ENCODE data around the gene CCDC69. TPM values are rescaled to one million over a fixed set of nuclear protein-coding genes. Genes with fewer than 3 reads are reported as not detected.

CCDC69 gene
- total RNA-seq, 4 donors from 2014 or later: 204 to 317 (median 256) TPM

DNA sequence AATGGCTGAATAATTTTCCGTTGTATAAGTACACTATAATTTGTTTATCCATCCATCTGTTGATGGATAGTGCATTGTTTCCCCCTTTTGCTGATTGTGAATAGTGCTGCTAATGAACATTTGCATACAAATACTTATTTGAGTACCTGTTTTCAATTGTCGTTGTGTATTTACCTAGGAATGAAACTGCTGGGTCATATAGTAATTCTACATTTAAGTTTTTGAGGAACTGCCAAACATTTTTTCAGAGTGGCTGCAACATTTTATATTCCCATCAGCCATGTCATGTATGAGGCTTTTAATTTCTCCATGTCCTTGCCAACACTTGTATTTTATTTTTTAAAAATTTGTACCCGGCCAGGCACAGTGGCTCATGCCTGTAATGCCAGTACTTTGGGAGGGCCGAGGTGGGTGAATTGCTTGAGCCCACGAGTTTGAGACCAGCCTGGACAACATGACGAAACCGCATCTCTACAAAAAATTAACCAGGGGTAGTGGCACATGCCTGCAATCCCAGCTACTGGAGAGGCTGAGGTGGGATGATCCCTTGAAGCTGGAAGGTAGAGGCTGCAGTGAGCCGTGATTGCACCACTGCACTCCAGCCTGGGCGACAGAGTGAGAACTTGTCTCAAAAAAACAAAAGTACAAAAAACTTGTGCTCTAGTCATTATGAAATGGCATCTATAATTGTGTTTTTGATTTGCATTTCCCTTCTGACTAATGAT lies 64.1 kb downstream of the CCDC69 start:
- Histone ChIP-seq H3K4me3 (no peak overlapping the region), H3K4me1 (peaks cover 9 to 64% (median 18%) of the 10 kb centered on the region in 3 donors), H3K27ac (no peak overlapping the region), H3K36me3 (no peaks in the 10 kb centered on the region), H3K27me3 (no peaks in the 10 kb centered on the region), H3K9me3 (no peaks in the 10 kb centered on the region)
- TF ChIP-seq POLR2AphosphoS5 (IDR thresholded peaks at IDR 0.05): no peak
- no peak for TF ChIP-seq EP300 (IDR thresholded peaks at IDR 0.05)
- no peak for TF ChIP-seq POLR2A (IDR thresholded peaks at IDR 0.05)
- TF ChIP-seq, protein P1, sequence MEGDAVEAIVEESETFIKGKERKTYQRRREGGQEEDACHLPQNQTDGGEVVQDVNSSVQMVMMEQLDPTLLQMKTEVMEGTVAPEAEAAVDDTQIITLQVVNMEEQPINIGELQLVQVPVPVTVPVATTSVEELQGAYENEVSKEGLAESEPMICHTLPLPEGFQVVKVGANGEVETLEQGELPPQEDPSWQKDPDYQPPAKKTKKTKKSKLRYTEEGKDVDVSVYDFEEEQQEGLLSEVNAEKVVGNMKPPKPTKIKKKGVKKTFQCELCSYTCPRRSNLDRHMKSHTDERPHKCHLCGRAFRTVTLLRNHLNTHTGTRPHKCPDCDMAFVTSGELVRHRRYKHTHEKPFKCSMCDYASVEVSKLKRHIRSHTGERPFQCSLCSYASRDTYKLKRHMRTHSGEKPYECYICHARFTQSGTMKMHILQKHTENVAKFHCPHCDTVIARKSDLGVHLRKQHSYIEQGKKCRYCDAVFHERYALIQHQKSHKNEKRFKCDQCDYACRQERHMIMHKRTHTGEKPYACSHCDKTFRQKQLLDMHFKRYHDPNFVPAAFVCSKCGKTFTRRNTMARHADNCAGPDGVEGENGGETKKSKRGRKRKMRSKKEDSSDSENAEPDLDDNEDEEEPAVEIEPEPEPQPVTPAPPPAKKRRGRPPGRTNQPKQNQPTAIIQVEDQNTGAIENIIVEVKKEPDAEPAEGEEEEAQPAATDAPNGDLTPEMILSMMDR (IDR thresholded peaks at IDR 0.05): no peak
- 66 to 92% methylated on average over 3 to 7 of the region's 9 CpGs for WGBS, 2 donors (ENCODE audit: low coverage in 1 of 2)
- ATAC-seq: no peak

DNA sequence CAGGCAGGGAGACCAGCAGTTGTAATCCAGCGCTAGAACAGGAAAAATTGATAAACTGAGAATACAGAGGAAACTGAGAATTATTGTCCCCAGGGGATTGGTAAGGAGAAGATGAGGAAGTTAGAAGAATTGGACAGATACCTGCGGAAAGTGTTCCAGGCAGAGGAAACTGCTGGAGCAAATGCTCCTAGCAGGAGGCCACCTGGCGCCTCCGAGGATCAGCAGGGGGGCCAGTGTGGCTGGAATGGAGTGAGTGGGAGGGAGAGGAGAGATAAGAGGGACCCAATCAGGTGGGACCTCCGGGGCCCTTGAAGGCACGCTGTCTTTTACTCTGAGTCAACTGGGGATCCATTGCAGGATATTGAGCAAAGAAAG lies 65.6 kb downstream of the CCDC69 start:
- H3K36me3 ChIP-seq: no peaks in the 10 kb centered on the region
- H3K4me1 ChIP-seq: peaks cover 9 to 69% (median 27%) of the 10 kb centered on the region in 3 donors
- 17% methylated on average over 5 to 6 of the region's 6 CpGs for WGBS, 2 donors (ENCODE audit: low coverage in 1 of 2)
- H3K27ac ChIP-seq: peak overlapping the region; percentile 80 to 97 (median 94)
- no peaks in the 10 kb centered on the region for H3K27me3 ChIP-seq
- no peak for ATAC-seq
- TF ChIP-seq POLR2A (IDR thresholded peaks at IDR 0.05) (no peak), POLR2AphosphoS5 (IDR thresholded peaks at IDR 0.05) (no peak), EP300 (IDR thresholded peaks at IDR 0.05) (no peak)
- TF ChIP-seq, protein P1 (IDR thresholded peaks at IDR 0.05): no peak
- peak overlapping the region; percentile 80 to 96 for H3K4me3 ChIP-seq
- H3K9me3 ChIP-seq: no peaks in the 10 kb centered on the region

DNA sequence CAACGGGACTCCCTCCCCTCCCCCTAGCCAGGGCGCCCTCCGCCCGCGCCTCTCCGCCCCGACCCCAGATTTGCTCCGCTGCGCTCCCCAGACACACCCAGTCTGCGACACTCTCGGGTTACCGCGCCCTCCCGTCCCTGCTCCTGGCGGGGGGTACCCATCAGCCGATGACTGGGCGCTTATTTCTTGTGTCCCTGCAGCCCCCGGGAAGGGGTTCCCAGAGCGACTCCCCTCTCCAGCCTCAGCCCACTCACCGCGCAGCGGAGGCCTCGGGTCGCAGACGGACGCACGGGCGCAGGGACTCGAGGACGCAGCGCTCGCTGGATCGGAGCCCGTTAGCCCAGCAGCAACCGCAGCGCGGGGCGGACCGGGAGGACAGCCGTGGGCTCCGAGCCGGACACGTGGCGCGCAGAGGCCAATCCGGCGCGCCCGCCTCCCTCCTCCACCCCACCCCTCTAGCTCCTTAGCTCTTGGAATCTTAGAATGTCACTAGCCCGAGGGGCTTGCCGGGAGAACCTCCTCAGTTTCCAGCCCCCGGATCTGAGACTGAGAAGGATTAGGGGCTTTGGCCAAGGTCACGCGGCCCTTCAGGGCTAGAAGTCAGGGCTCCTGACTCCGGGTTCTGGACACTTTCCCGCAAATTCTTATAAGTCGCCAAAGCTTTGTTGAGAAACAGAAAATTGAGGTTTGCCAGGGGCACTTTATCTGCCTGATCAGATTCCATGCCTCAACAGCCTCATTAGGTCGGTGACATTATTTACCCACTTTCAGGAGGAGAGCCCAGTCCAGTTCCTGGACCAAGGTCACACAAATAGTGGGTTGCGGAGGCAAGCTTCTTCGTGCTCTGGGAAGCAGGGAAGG lies 66.2 kb downstream of the CCDC69 start, which contains the start of gene ANXA6:
Gene ANXA6, minus strand, starts transcription at position 354 of the 861 bp plus-strand sequence. CDS start 9,878 bp downstream, outside the sequence.
- peaks cover 6 to 69% (median 27%) of the 10 kb centered on the region in 3 donors for H3K4me1 ChIP-seq
- ATAC-seq: peak; percentile 98
- TF ChIP-seq, protein P1 (IDR thresholded peaks at IDR 0.05): no peak
- TF ChIP-seq EP300 (IDR thresholded peaks at IDR 0.05) (no peak), POLR2A (IDR thresholded peaks at IDR 0.05) (peak; percentile 74 to 80), POLR2AphosphoS5 (IDR thresholded peaks at IDR 0.05) (peak; percentile 72)
- no peaks in the 10 kb centered on the region for H3K36me3 ChIP-seq
- no peaks in the 10 kb centered on the region for H3K27me3 ChIP-seq
- WGBS, 2 donors (ENCODE audit: low coverage in 1 of 2): 0 to 7% methylated on average over 1 to 2 of the region's 60 CpGs
- H3K9me3 ChIP-seq: no peaks in the 10 kb centered on the region
- H3K27ac ChIP-seq: peak within 1 kb of the TSS; percentile 80 to 97 (median 94)
- peak within 1 kb of the TSS; percentile 80 to 96 for H3K4me3 ChIP-seq

DNA sequence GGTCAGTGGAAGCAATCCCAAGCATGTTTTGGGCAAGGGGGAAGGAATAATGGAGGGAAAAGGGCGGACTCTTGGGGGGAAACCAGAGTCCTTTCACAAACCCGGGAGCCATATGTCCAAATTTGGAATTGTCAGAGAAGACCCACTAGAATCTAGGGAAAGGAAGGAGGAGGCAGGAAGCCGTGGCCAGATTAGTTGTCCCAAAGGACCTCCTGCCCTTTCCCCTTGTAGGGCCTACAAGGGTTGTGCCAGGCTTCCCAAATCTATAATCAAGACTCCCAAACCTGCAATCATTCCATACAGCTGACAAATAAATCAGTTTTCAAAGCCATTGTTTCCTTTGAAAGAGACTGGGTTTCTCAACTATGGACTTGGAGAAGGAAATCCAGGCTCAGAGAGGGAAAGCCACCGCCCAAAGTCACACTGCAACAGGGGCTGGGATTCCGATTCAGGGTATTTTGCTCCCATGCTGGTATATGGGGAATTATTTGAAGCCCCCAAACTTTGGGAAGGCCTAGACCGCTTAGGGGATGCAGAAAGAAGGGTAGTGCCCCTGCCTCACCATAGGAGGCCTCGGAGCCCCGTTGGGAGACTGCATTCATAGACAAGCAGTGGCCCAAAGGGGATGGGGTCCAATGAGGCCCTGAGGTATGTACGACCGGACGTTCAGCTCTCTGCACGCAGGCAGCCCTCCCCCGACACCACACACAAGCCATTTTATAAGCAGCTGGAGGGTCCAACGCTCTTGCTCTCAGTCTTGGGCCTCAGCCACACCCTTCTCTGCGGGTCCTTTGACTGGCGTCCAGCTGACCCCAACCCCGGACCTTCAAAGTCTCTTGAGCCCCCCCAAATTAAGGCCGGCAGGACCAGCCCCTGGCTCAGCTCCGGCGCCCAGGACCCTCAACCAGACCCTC lies 67.1 kb downstream of the CCDC69 start:
- H3K27me3 ChIP-seq: no peaks in the 10 kb centered on the region
- H3K4me1 ChIP-seq: peaks cover 7 to 69% (median 34%) of the 10 kb centered on the region in 3 donors
- H3K9me3 ChIP-seq: no peaks in the 10 kb centered on the region
- no peak for TF ChIP-seq POLR2A (IDR thresholded peaks at IDR 0.05)
- TF ChIP-seq, protein P1 (IDR thresholded peaks at IDR 0.05): peak in 1 of 4 experiments; percentile 3
- TF ChIP-seq EP300 (IDR thresholded peaks at IDR 0.05): no peak
- 0 to 7% methylated on average over 2 to 12 of the region's 20 CpGs for WGBS, 2 donors (ENCODE audit: low coverage in 1 of 2)
- peak overlapping the region; percentile 80 to 96 for H3K4me3 ChIP-seq
- ATAC-seq: no peak
- no peaks in the 10 kb centered on the region for H3K36me3 ChIP-seq
- H3K27ac ChIP-seq: peak overlapping the region; percentile 80 to 97 (median 94)
